ENCODE results near the gene RHBDL1.

The RHBDL1 gene

DNA sequence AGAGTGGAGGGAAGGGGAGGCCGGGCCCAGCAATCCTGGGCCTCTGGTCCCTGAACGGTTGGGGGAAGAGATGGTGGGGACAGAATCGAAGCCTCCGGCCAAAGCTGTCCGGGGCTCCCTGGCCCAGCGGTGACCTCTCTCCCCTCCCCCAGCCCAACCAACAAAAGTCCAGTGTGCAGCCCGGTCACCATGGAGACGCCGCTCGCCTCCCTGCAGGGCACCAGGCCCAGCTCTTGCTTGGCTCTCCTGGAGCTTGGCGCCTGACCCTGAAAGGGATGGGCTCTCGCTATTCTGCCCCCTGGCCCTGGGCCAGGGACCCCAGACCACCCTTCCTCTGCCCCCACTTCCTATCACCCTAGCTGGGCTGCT, 40.7 kb downstream of the RHBDL1 start:
- CTCF ChIA-PET = interaction anchor here (0.6 to 1.3 kb wide), 5 partner anchors 9 to 72 kb away, joined by 3 to 7 read pairs (median 6); partner anchors contain the start of genes CHTF18 and RPUSD1
- Histone ChIP-seq H3K27ac (ENCODE audit: extremely low read depth, low read depth, low read length) (no peak overlapping the region), H3K4me1 (ENCODE audit: control insufficient read depth, insufficient read depth, low read length) (peaks cover 10% of the 10 kb centered on the region), H3K9me3 (ENCODE audit: control insufficient read depth, insufficient read depth, low read depth, low read length) (no peaks in the 10 kb centered on the region), H3K4me3 (ENCODE audit: low read depth, low read length) (no peak overlapping the region; the same call in 1 of the 2 replicates), H3K36me3 (ENCODE audit: control insufficient read depth in 2 of 2, insufficient read depth in 1 of 2, low read length in 2 of 2) (peaks cover 0 to 7% of the 10 kb centered on the region in 2 experiments; a peak in 1 of 3 replicates)
- POLR2A ChIA-PET = interaction anchor here (0.8 to 1.7 kb wide), 5 partner anchors 8 to 69 kb away, joined by 3 to 8 read pairs (median 3); partner anchors contain the start of genes CCDC78 and HAGHL
- TF ChIP-seq, protein P1, sequence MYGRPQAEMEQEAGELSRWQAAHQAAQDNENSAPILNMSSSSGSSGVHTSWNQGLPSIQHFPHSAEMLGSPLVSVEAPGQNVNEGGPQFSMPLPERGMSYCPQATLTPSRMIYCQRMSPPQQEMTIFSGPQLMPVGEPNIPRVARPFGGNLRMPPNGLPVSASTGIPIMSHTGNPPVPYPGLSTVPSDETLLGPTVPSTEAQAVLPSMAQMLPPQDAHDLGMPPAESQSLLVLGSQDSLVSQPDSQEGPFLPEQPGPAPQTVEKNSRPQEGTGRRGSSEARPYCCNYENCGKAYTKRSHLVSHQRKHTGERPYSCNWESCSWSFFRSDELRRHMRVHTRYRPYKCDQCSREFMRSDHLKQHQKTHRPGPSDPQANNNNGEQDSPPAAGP (tag by site-specific recombination; IDR thresholded peaks at IDR 0.05) = 0 out of 2 replicates have a peak, but pooled peaks have one; percentile 5
- TF ChIP-seq ZFHX2 (tag by site-specific recombination; conservative IDR thresholded peaks at IDR 0.05) (no peak), ZNF341 (tag by site-specific recombination; IDR thresholded peaks at IDR 0.05; ENCODE audit: low read depth) (no peak), EGR2 (tag by site-specific recombination; IDR thresholded peaks at IDR 0.05; ENCODE audit: low read depth) (no peak), ZNF837 (tag by site-specific recombination; IDR thresholded peaks at IDR 0.05) (no peak), ZNF335 (tag by site-specific recombination; conservative IDR thresholded peaks at IDR 0.05) (0 out of 2 replicates have a peak, but pooled peaks have one; percentile 3), ZXDB (tag by site-specific recombination; IDR thresholded peaks at IDR 0.05) (no peak), MYNN (tag by site-specific recombination; IDR thresholded peaks at IDR 0.05; ENCODE audit: borderline replicate concordance) (peak; percentile 63; the same call in 1 of the 2 replicates), ZIC2 (tag by site-specific recombination; IDR thresholded peaks at IDR 0.05) (no peak), ZNF510 (tag by site-specific recombination; IDR thresholded peaks at IDR 0.05; ENCODE audit: insufficient replicate concordance) (no peak), ZNF571 (tag by site-specific recombination; IDR thresholded peaks at IDR 0.05) (no peak), TCF7L2 (IDR thresholded peaks at IDR 0.05; ENCODE audit: borderline replicate concordance, low read depth, low read length) (no peak), ZEB2 (tag by site-specific recombination; IDR thresholded peaks at IDR 0.05) (0 out of 2 replicates have a peak, but pooled peaks have one; percentile 2), GLIS1 (tag by site-specific recombination; IDR thresholded peaks at IDR 0.05) (peak; percentile 50), WT1 (tag by site-specific recombination; IDR thresholded peaks at IDR 0.05) (no peak), ZNF600 (tag by site-specific recombination; IDR thresholded peaks at IDR 0.05) (no peak), ZNF518A (tag by site-specific recombination; conservative IDR thresholded peaks at IDR 0.05; ENCODE audit: low read depth) (no peak), ZBTB7A (tag by site-specific recombination; IDR thresholded peaks at IDR 0.05; ENCODE audit: low read depth) (no peak), ZNF214 (tag by site-specific recombination; IDR thresholded peaks at IDR 0.05; ENCODE audit: borderline replicate concordance) (no peak), ZNF175 (tag by site-specific recombination; IDR thresholded peaks at IDR 0.05) (no peak), ZNF596 (tag by site-specific recombination; IDR thresholded peaks at IDR 0.05) (no peak), ZNF366 (tag by site-specific recombination; conservative IDR thresholded peaks at IDR 0.05) (no peak), ZNF394 (tag by site-specific recombination; IDR thresholded peaks at IDR 0.05; ENCODE audit: borderline replicate concordance) (no peak), KLF10 (tag by site-specific recombination; IDR thresholded peaks at IDR 0.05) (no peak), GLI2 (tag by site-specific recombination; IDR thresholded peaks at IDR 0.05; ENCODE audit: borderline replicate concordance, low read depth) (no peak), ZNF146 (tag by site-specific recombination; IDR thresholded peaks at IDR 0.05) (no peak), SALL2 (tag by site-specific recombination; IDR thresholded peaks at IDR 0.05; ENCODE audit: borderline replicate concordance) (no peak), HOXA7 (CRISPR knock-in tag; IDR thresholded peaks at IDR 0.05; ENCODE audit: borderline replicate concordance) (no peak)
- TF ChIP-seq, protein P2, sequence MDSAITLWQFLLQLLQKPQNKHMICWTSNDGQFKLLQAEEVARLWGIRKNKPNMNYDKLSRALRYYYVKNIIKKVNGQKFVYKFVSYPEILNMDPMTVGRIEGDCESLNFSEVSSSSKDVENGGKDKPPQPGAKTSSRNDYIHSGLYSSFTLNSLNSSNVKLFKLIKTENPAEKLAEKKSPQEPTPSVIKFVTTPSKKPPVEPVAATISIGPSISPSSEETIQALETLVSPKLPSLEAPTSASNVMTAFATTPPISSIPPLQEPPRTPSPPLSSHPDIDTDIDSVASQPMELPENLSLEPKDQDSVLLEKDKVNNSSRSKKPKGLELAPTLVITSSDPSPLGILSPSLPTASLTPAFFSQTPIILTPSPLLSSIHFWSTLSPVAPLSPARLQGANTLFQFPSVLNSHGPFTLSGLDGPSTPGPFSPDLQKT (IDR thresholded peaks at IDR 0.05; ENCODE audit: borderline replicate concordance, low read depth, low read length) = no peak
- TF ChIP-seq, protein P3, sequence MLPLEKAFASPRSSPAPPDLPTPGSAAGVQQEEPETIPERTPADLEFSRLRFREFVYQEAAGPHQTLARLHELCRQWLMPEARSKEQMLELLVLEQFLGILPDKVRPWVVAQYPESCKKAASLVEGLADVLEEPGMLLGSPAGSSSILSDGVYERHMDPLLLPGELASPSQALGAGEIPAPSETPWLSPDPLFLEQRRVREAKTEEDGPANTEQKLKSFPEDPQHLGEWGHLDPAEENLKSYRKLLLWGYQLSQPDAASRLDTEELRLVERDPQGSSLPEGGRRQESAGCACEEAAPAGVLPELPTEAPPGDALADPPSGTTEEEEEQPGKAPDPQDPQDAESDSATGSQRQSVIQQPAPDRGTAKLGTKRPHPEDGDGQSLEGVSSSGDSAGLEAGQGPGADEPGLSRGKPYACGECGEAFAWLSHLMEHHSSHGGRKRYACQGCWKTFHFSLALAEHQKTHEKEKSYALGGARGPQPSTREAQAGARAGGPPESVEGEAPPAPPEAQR (tag by site-specific recombination; IDR thresholded peaks at IDR 0.05) = no peak
